ENCODE measurements around the gene DIAPH3.

Gene DIAPH3

DNA sequence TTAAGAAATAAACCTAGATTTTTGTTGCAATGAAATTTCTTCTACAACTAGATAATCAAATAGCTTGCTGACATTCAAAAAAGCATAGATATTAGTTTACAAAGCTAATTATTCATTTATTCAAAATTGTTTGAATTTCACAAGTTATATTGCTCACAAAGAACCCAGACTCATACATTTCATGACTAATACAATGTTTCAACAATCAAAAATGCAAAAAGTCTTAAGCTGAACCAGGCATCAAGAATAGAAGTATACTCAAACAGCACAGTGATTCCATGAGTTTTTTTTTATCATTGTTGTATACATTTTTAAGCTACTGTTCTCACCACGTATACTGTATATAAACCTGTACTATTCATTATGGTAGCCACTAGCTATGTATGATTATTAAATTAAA is 51.0 kb downstream of the DIAPH3 start:
- H3K36me3 ChIP-seq (ENCODE audit: control insufficient read depth in 2 of 2, insufficient read depth in 1 of 2, low read length in 2 of 2): peaks cover 0 to 10% of the 10 kb centered on the region in 2 experiments; a peak in 1 of 3 replicates
- CTCF ChIA-PET: interaction anchor here (0.7 kb wide), 1 partner anchor 10 kb away, joined by 3 read pairs; no protein-coding TSS in a partner anchor
- no peak overlapping the region for H3K27ac ChIP-seq (ENCODE audit: extremely low read depth, low read depth, low read length)
- H3K9me3 ChIP-seq (ENCODE audit: control insufficient read depth, insufficient read depth, low read depth, low read length): no peaks in the 10 kb centered on the region
- TF ChIP-seq, protein P1, sequence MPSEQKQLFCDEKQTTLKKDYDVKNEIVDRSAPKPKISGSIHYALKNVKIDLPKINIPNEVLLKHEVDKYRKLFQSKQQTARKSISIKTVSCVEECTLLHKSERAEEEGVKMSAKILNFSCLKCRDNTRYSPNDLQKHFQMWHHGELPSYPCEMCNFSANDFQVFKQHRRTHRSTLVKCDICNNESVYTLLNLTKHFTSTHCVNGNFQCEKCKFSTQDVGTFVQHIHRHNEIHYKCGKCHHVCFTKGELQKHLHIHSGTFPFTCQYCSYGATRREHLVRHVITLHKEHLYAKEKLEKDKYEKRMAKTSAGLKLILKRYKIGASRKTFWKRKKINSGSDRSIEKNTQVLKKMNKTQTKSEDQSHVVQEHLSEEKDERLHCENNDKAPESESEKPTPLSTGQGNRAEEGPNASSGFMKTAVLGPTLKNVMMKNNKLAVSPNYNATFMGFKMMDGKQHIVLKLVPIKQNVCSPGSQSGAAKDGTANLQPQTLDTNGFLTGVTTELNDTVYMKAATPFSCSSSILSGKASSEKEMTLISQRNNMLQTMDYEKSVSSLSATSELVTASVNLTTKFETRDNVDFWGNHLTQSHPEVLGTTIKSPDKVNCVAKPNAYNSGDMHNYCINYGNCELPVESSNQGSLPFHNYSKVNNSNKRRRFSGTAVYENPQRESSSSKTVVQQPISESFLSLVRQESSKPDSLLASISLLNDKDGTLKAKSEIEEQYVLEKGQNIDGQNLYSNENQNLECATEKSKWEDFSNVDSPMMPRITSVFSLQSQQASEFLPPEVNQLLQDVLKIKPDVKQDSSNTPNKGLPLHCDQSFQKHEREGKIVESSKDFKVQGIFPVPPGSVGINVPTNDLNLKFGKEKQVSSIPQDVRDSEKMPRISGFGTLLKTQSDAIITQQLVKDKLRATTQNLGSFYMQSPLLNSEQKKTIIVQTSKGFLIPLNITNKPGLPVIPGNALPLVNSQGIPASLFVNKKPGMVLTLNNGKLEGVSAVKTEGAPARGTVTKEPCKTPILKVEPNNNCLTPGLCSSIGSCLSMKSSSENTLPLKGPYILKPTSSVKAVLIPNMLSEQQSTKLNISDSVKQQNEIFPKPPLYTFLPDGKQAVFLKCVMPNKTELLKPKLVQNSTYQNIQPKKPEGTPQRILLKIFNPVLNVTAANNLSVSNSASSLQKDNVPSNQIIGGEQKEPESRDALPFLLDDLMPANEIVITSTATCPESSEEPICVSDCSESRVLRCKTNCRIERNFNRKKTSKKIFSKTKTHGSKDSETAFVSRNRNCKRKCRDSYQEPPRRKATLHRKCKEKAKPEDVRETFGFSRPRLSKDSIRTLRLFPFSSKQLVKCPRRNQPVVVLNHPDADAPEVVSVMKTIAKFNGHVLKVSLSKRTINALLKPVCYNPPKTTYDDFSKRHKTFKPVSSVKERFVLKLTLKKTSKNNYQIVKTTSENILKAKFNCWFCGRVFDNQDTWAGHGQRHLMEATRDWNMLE (tag by site-specific recombination; conservative IDR thresholded peaks at IDR 0.05; ENCODE audit: low read depth): no peak
- no peak for TF ChIP-seq ZBTB7A (tag by site-specific recombination; IDR thresholded peaks at IDR 0.05; ENCODE audit: low read depth)
- no peak for TF ChIP-seq ZNF302 (tag by site-specific recombination; IDR thresholded peaks at IDR 0.05; ENCODE audit: low read depth)
- TF ChIP-seq ZNF785 (tag by site-specific recombination; IDR thresholded peaks at IDR 0.05): no peak
- no peak for TF ChIP-seq ZNF664 (tag by site-specific recombination; IDR thresholded peaks at IDR 0.05)
- TF ChIP-seq ZBTB20 (tag by site-specific recombination; IDR thresholded peaks at IDR 0.05): no peak
- TF ChIP-seq ZNF747 (tag by site-specific recombination; IDR thresholded peaks at IDR 0.05): no peak
- H3K4me1 ChIP-seq (ENCODE audit: control insufficient read depth, insufficient read depth, low read length): no peaks in the 10 kb centered on the region
- H3K4me3 ChIP-seq (ENCODE audit: low read depth, low read length): no peak overlapping the region
- POLR2A ChIA-PET: no interaction called here

GRCh38 chr13:60111691-60112090 is 52.0 kb downstream of the DIAPH3 start:
- H3K36me3 ChIP-seq (ENCODE audit: control insufficient read depth in 2 of 2, insufficient read depth in 1 of 2, low read length in 2 of 2): peaks cover 0 to 10% of the 10 kb centered on the region in 2 experiments; a peak in 1 of 3 replicates
- no peak overlapping the region for H3K27ac ChIP-seq (ENCODE audit: extremely low read depth, low read depth, low read length)
- H3K4me3 ChIP-seq (ENCODE audit: low read depth, low read length): no peak overlapping the region
- POLR2A ChIA-PET: no interaction called here
- CTCF ChIA-PET: no interaction called here
- H3K4me1 ChIP-seq (ENCODE audit: control insufficient read depth, insufficient read depth, low read length): no peaks in the 10 kb centered on the region
- H3K9me3 ChIP-seq (ENCODE audit: control insufficient read depth, insufficient read depth, low read depth, low read length): no peaks in the 10 kb centered on the region
- TF ChIP-seq ZNF658 (tag by site-specific recombination; IDR thresholded peaks at IDR 0.05) (no peak), ZNF221 (tag by site-specific recombination; IDR thresholded peaks at IDR 0.05; ENCODE audit: borderline replicate concordance) (no peak), PBX3 (CRISPR knock-in tag; IDR thresholded peaks at IDR 0.05) (no peak), ZNF280C (tag by site-specific recombination; IDR thresholded peaks at IDR 0.05) (no peak), GLIS2 (tag by site-specific recombination; IDR thresholded peaks at IDR 0.05) (no peak), ZNF426 (tag by site-specific recombination; IDR thresholded peaks at IDR 0.05) (no peak), PRDM10 (tag by site-specific recombination; IDR thresholded peaks at IDR 0.05) (no peak), ZNF157 (tag by site-specific recombination; IDR thresholded peaks at IDR 0.05) (no peak), ZNF561 (tag by site-specific recombination; IDR thresholded peaks at IDR 0.05; ENCODE audit: borderline replicate concordance) (no peak), ZNF664 (tag by site-specific recombination; IDR thresholded peaks at IDR 0.05) (no peak)
- TF ChIP-seq, protein P2, sequence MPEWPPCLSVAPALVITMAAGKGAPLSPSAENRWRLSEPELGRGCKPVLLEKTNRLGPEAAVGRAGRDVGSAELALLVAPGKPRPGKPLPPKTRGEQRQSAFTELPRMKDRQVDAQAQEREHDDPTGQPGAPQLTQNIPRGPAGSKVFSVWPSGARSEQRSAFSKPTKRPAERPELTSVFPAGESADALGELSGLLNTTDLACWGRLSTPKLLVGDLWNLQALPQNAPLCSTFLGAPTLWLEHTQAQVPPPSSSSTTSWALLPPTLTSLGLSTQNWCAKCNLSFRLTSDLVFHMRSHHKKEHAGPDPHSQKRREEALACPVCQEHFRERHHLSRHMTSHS (tag by site-specific recombination; IDR thresholded peaks at IDR 0.05): no peak
- TF ChIP-seq, protein P3, sequence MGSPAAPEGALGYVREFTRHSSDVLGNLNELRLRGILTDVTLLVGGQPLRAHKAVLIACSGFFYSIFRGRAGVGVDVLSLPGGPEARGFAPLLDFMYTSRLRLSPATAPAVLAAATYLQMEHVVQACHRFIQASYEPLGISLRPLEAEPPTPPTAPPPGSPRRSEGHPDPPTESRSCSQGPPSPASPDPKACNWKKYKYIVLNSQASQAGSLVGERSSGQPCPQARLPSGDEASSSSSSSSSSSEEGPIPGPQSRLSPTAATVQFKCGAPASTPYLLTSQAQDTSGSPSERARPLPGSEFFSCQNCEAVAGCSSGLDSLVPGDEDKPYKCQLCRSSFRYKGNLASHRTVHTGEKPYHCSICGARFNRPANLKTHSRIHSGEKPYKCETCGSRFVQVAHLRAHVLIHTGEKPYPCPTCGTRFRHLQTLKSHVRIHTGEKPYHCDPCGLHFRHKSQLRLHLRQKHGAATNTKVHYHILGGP (tag by site-specific recombination; IDR thresholded peaks at IDR 0.05): no peak
- TF ChIP-seq, protein P4, sequence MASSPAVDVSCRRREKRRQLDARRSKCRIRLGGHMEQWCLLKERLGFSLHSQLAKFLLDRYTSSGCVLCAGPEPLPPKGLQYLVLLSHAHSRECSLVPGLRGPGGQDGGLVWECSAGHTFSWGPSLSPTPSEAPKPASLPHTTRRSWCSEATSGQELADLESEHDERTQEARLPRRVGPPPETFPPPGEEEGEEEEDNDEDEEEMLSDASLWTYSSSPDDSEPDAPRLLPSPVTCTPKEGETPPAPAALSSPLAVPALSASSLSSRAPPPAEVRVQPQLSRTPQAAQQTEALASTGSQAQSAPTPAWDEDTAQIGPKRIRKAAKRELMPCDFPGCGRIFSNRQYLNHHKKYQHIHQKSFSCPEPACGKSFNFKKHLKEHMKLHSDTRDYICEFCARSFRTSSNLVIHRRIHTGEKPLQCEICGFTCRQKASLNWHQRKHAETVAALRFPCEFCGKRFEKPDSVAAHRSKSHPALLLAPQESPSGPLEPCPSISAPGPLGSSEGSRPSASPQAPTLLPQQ (tag by site-specific recombination; IDR thresholded peaks at IDR 0.05): no peak
